ENCODE results near the gene SGPP2.

Gene SGPP2

GRCh38 chr2:222485367-222486211 lies 61.2 kb downstream of the SGPP2 start:
- no peak for TF ChIP-seq CTCF (IDR thresholded peaks at IDR 0.05; ENCODE audit: low read depth, low read length)
- no peak for DNase-seq (ENCODE audit: low read depth, low spot score)
- in situ Hi-C loops (cut with HindIII; ENCODE audit: low sequenced_read_pairs): no loop called here
- H3K4me3 ChIP-seq (ENCODE audit: low read depth, low read length): no peak overlapping the region

GRCh38 chr2:222490131-222490530 lies 65.8 kb downstream of the SGPP2 start:
- no peak for DNase-seq (ENCODE audit: low read depth, low spot score)
- in situ Hi-C loops (cut with HindIII; ENCODE audit: low sequenced_read_pairs): no loop called here
- no peak for TF ChIP-seq CTCF (IDR thresholded peaks at IDR 0.05; ENCODE audit: low read depth, low read length)
- no peak overlapping the region for H3K4me3 ChIP-seq (ENCODE audit: low read depth, low read length)

GRCh38 chr2:222492683-222493082 lies 68.3 kb downstream of the SGPP2 start:
- in situ Hi-C loops (cut with HindIII; ENCODE audit: low sequenced_read_pairs): no loop called here
- no peak for TF ChIP-seq CTCF (IDR thresholded peaks at IDR 0.05; ENCODE audit: low read depth, low read length)
- DNase-seq (ENCODE audit: low read depth, low spot score): no peak
- H3K4me3 ChIP-seq (ENCODE audit: low read depth, low read length): no peak overlapping the region

- in situ Hi-C loops (cut with HindIII; ENCODE audit: low sequenced_read_pairs): no loop called here
- TF ChIP-seq CTCF (IDR thresholded peaks at IDR 0.05; ENCODE audit: low read depth, low read length): no peak
- H3K4me3 ChIP-seq (ENCODE audit: low read depth, low read length): no peak overlapping the region
- no peak for DNase-seq (ENCODE audit: low read depth, low spot score)
Observed at GRCh38 chr2:222494104-222494739, 69.9 kb downstream of the SGPP2 start.

GRCh38 chr2:222495388-222495787 lies 71.0 kb downstream of the SGPP2 start:
- in situ Hi-C loops (cut with HindIII; ENCODE audit: low sequenced_read_pairs): no loop called here
- TF ChIP-seq CTCF (IDR thresholded peaks at IDR 0.05; ENCODE audit: low read depth, low read length): no peak
- no peak for DNase-seq (ENCODE audit: low read depth, low spot score)
- no peak overlapping the region for H3K4me3 ChIP-seq (ENCODE audit: low read depth, low read length)

GRCh38 chr2:222499226-222499625 lies 74.9 kb downstream of the SGPP2 start:
- in situ Hi-C loops (cut with HindIII; ENCODE audit: low sequenced_read_pairs): no loop called here
- H3K4me3 ChIP-seq (ENCODE audit: low read depth, low read length): no peak overlapping the region
- DNase-seq (ENCODE audit: low read depth, low spot score): no peak
- no peak for TF ChIP-seq CTCF (IDR thresholded peaks at IDR 0.05; ENCODE audit: low read depth, low read length)
